Central memory CD8-positive, alpha-beta T cell (primary cell): ENCODE data around the gene ARL14.

Experiments
- ATAC-seq: fragments of 150-1000 bp; cut with Tn5 transposase; replicated peaks from 2 replicates; pipeline ENCODE4 v1.10.0; 2022; ENCODE audit warnings: mild to moderate bottlenecking, moderate FRiP score, moderate number of reproducible peaks; ENCODE audit not compliant: poor library complexity, severe bottlenecking; ENCODE audit errors: extremely low read depth
- DNase-seq, 2 donors: peaks; one replicate each; pipeline ENCODE4 v3.0.0; 2021; ENCODE audit warnings: low spot score in 2 of 2
- H3K27ac Mint-ChIP-seq: one replicate; pipeline ENCODE4 v1.8.0; 2022; ENCODE audit warnings: low read depth, mild to moderate bottlenecking, moderate library complexity, mixed read lengths
- H3K27me3 Mint-ChIP-seq: one replicate; pipeline ENCODE4 v1.8.0; 2022; ENCODE audit warnings: mixed read lengths
- H3K36me3 Mint-ChIP-seq: one replicate; pipeline ENCODE4 v1.8.0; 2022; ENCODE audit warnings: mild to moderate bottlenecking, moderate library complexity, mixed read lengths; ENCODE audit not compliant: insufficient read depth
- H3K4me1 Mint-ChIP-seq: one replicate; pipeline ENCODE4 v1.8.0; 2022; ENCODE audit warnings: mixed read lengths
- H3K4me3 Mint-ChIP-seq: one replicate; pipeline ENCODE4 v1.8.0; 2022; ENCODE audit warnings: mild to moderate bottlenecking, moderate library complexity, mixed read lengths
- H3K9me3 Mint-ChIP-seq: one replicate; pipeline ENCODE4 v1.8.0; 2022; ENCODE audit warnings: mixed read lengths

ARL14 gene

DNA sequence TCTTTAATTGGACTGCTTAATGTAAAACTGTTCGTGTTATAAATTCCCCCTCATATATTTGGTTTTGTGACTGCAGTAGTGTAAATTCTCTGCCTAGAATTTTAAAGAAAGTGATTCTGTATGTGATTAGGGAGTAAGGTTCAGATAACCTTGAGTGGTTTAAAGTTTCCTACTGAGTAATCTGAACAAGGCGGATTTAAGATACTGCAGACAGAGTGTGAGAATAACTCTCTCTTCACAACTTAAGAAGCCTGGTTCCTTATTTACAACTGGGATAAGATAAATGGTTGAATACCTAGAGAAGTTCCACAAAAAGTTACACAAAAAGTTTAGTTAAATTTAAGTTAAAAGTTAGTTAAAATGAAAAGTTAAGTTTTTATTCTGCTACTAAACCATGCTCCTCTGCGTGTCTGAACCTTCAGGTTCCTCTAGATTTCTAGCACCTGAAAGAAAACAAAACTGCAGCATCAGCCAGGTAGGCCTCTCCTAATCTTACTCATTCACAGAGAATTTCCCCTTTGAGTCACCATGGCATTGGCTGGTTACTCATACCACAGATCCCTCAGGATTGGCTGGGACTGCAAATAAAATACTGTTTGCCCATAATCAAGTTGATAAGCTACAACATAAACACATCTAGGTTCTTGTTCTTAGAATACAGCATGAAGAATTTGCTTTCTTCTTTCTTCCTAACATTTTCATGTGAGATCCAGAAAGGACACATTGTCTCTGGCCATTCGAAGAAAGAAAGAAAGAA is at the start of gene ARL14:
ARL14 (plus strand) TSS at position 614 of the 757 bp plus-strand sequence. CDS start 187 bp downstream, outside the sequence.
- H3K9me3 Mint-ChIP-seq, result no peaks in the 10 kb centered on the region
- no peaks in the 10 kb centered on the region for H3K36me3 Mint-ChIP-seq
- no peak within 1 kb of the TSS for H3K27ac Mint-ChIP-seq
- H3K27me3 Mint-ChIP-seq, result peaks cover 37% of the 10 kb centered on the region
- no peak within 1 kb of the TSS for H3K4me3 Mint-ChIP-seq
- no peaks in the 10 kb centered on the region for H3K4me1 Mint-ChIP-seq
- DNase-seq, result no peak
- ATAC-seq, result no peak

GRCh38 chr3:160629491-160629890 is 47.5 kb upstream of the ARL14 start:
- Mint-ChIP-seq H3K9me3 (no peaks in the 10 kb centered on the region), H3K4me3 (no peak overlapping the region), H3K36me3 (no peaks in the 10 kb centered on the region), H3K27ac (no peak overlapping the region), H3K27me3 (peaks cover 46% of the 10 kb centered on the region), H3K4me1 (no peaks in the 10 kb centered on the region)
- DNase-seq (no peak), ATAC-seq (no peak)

DNA sequence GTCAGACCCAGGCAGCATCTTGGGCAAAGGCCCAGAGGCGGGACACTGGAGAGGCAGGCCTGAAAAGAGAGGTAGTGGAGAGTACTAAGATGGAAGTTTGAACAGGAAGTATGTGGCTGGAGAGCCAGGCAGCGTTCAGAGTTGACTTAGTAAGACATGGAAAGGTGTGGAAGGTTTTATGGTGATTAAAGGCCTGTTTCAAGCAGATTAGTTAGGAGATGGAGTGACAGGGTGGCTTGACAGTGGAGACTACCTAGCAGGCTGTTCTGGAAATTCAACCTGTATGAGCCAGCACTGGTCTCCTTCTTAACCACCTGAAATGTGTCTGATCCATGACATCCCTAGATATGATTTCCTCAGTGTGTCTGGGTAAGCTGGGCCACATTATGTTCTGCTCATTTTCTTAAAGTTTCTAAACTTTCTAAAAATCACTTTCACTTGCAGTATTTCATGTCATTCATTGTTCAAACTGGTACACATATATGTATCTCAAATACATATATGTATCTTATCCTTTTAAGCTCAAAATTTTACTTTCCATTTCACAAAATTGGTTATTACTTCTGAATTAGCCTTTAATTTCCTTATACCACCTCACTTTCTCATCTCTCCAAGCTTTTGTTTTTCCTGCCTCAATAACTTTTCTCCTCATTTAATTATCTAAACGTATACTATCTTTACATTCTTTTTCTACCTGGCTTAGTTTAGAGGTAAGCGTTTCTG is 43.4 kb upstream of the ARL14 start:
- no peak for ATAC-seq
- Mint-ChIP-seq H3K4me1 (no peaks in the 10 kb centered on the region), H3K27me3 (peaks cover 49% of the 10 kb centered on the region), H3K4me3 (no peak overlapping the region), H3K36me3 (no peaks in the 10 kb centered on the region), H3K9me3 (no peaks in the 10 kb centered on the region), H3K27ac (peak overlapping the region; percentile 2)
- no peak for DNase-seq

- H3K36me3 Mint-ChIP-seq, result no peaks in the 10 kb centered on the region
- no peaks in the 10 kb centered on the region for H3K4me1 Mint-ChIP-seq
- no peak overlapping the region for H3K27ac Mint-ChIP-seq
- no peak for ATAC-seq
- H3K4me3 Mint-ChIP-seq, result no peak overlapping the region
- DNase-seq, result no peak
- no peaks in the 10 kb centered on the region for H3K9me3 Mint-ChIP-seq
- peaks cover 33% of the 10 kb centered on the region for H3K27me3 Mint-ChIP-seq
Measured at GRCh38 chr3:160635213-160635612, 41.7 kb upstream of the ARL14 start.

DNA sequence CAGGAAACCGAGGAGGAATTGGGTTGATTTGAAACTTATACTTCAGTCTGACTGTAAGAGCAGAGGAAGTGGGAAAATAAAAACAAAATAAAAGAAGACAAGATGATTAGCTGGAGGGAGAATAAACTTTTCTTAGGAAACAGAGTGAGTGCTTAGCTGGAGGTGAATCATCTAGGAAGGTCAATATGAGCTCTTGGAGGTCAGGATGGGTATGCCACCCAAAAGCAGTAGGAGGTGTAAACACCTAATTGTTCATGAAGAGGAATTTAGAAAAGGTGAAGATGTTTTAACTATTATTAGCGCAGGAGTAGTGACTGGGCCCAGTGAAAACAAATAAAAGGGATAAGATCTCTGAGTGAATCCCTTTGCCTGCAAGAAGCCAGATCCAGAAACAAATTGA is 39.9 kb upstream of the ARL14 start:
- ATAC-seq (no peak), DNase-seq (no peak)
- Mint-ChIP-seq H3K9me3 (no peaks in the 10 kb centered on the region), H3K36me3 (no peaks in the 10 kb centered on the region), H3K27ac (no peak overlapping the region), H3K4me1 (no peaks in the 10 kb centered on the region), H3K4me3 (no peak overlapping the region), H3K27me3 (peaks cover 31% of the 10 kb centered on the region)

DNA sequence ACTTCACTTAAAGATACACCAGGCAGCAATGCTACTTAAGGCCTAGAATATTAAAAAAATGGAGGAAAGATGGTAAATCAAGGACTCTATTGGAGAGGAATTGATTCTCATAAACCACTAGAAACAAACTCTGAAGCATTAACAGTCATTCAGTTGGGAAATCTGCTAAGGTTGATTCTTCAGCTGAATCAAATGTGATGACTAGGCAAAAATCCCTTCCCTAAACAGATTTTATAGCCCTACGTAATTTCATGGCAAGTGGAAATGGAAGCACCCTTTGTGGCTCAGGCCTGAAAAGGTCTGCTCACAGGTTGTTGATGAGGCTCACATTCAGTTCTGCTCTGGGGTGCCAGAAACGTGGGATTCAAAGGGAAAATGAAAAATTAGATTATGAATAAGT is 38.8 kb upstream of the ARL14 start:
- no peaks in the 10 kb centered on the region for H3K36me3 Mint-ChIP-seq
- no peaks in the 10 kb centered on the region for H3K9me3 Mint-ChIP-seq
- peaks cover 4% of the 10 kb centered on the region for H3K4me1 Mint-ChIP-seq
- no peak for ATAC-seq
- H3K27me3 Mint-ChIP-seq, result peaks cover 31% of the 10 kb centered on the region
- H3K27ac Mint-ChIP-seq, result no peak overlapping the region
- H3K4me3 Mint-ChIP-seq, result no peak overlapping the region
- no peak for DNase-seq

DNA sequence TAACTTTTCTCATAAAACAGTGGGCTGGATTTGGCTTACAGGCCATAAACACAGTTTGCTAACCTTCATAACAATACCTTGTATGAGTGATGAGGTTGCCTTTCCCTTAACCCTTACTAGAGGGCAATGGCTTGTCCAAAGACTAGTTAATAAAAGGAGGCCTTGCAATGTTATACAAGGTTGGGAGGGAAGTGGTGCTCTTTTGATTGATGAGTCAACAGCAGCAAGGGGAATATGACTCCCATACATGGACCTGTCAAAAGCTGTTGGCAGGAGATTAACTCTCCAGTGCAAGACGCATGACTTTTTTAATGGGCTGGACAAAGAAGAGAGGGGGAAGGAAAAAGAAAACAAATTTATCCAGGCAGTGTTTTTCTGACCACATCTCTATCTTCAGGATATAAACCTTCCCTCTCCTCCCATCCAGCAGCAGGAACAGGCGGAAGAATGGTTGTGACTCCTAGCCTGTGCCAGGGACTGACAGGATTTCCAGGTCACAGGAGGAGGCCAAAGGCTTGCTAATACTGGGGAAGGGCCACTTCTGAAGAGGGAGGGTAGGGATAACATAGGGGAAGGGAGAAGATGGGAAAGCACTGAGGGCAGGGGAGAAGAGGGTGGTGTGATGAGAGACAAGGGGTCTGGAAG is 35.2 kb upstream of the ARL14 start:
- no peaks in the 10 kb centered on the region for H3K9me3 Mint-ChIP-seq
- no peak overlapping the region for H3K27ac Mint-ChIP-seq
- H3K4me1 Mint-ChIP-seq, result peaks cover 4% of the 10 kb centered on the region
- H3K4me3 Mint-ChIP-seq, result no peak overlapping the region
- no peak for ATAC-seq
- peaks cover 8% of the 10 kb centered on the region for H3K27me3 Mint-ChIP-seq
- no peak for DNase-seq
- no peaks in the 10 kb centered on the region for H3K36me3 Mint-ChIP-seq

- no peak for DNase-seq
- Mint-ChIP-seq H3K27me3 (peaks cover 8% of the 10 kb centered on the region), H3K36me3 (no peaks in the 10 kb centered on the region), H3K9me3 (no peaks in the 10 kb centered on the region), H3K4me3 (no peak overlapping the region), H3K27ac (no peak overlapping the region), H3K4me1 (peaks cover 4% of the 10 kb centered on the region)
- no peak for ATAC-seq
Measured at GRCh38 chr3:160643994-160644393, 33.0 kb upstream of the ARL14 start.

DNA sequence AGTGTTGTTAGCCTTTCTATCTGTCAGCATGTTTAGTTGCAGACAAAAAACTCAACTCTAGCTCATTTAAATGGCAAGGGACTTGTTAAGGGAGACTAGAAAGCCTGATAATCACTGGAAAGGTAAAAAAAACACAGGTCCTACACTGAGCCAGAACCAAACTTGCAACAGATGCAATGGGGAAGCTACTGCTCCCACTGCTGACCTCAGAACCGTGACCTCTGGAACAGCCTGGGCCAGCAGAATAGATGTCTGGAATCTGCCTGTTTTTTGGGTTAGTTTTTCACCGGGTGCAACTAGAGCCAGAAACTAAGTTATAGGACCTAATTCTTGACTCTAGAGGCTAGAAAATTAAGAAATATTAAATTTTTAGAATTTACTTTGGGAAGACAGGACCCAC is 32.5 kb upstream of the ARL14 start:
- DNase-seq, result no peak
- peaks cover 4% of the 10 kb centered on the region for H3K4me1 Mint-ChIP-seq
- H3K36me3 Mint-ChIP-seq, result no peaks in the 10 kb centered on the region
- no peak for ATAC-seq
- H3K9me3 Mint-ChIP-seq, result no peaks in the 10 kb centered on the region
- no peak overlapping the region for H3K27ac Mint-ChIP-seq
- peaks cover 8% of the 10 kb centered on the region for H3K27me3 Mint-ChIP-seq
- no peak overlapping the region for H3K4me3 Mint-ChIP-seq

DNA sequence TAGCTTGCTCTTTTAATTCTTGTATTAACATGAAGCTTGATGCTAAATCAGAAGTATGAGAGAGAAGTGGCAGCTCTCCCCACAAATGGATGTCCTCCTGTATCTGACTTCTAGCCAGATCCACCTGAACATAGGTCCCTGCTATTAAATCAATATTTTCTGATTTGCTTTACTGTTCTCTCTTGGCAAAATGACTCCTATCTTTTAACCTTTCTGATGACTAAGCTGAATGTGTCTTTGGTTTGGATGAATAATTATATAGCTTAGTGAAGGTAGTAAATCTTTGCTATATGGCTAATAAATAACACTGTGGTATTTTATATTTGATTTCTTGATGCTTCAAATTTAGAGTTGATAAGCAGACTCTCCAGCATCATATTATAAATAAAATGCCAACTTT is 28.3 kb upstream of the ARL14 start:
- H3K27me3 Mint-ChIP-seq, result peaks cover 22% of the 10 kb centered on the region
- H3K4me1 Mint-ChIP-seq, result no peaks in the 10 kb centered on the region
- H3K9me3 Mint-ChIP-seq, result no peaks in the 10 kb centered on the region
- DNase-seq, result no peak
- no peaks in the 10 kb centered on the region for H3K36me3 Mint-ChIP-seq
- H3K4me3 Mint-ChIP-seq, result no peak overlapping the region
- ATAC-seq, result no peak
- H3K27ac Mint-ChIP-seq, result no peak overlapping the region

- Mint-ChIP-seq H3K4me1 (no peaks in the 10 kb centered on the region), H3K27ac (no peak overlapping the region), H3K36me3 (no peaks in the 10 kb centered on the region), H3K4me3 (no peak overlapping the region), H3K27me3 (peaks cover 24% of the 10 kb centered on the region), H3K9me3 (no peaks in the 10 kb centered on the region)
- ATAC-seq, result no peak
- no peak for DNase-seq
Measured at GRCh38 chr3:160649596-160649995, 27.4 kb upstream of the ARL14 start.

- H3K36me3 Mint-ChIP-seq, result no peaks in the 10 kb centered on the region
- DNase-seq (no peak), ATAC-seq (no peak)
- H3K4me1 Mint-ChIP-seq, result no peaks in the 10 kb centered on the region
- H3K4me3 Mint-ChIP-seq, result no peak overlapping the region
- H3K27me3 Mint-ChIP-seq, result peaks cover 41% of the 10 kb centered on the region
- H3K27ac Mint-ChIP-seq, result no peak overlapping the region
- H3K9me3 Mint-ChIP-seq, result no peaks in the 10 kb centered on the region
Measured at GRCh38 chr3:160653512-160653911, 23.4 kb upstream of the ARL14 start.

GRCh38 chr3:160660902-160661301 is 16.1 kb upstream of the ARL14 start:
- no peak for ATAC-seq
- Mint-ChIP-seq H3K27ac (no peak overlapping the region), H3K9me3 (no peaks in the 10 kb centered on the region), H3K4me1 (no peaks in the 10 kb centered on the region), H3K27me3 (peaks cover 21% of the 10 kb centered on the region), H3K4me3 (no peak overlapping the region), H3K36me3 (no peaks in the 10 kb centered on the region)
- no peak for DNase-seq
